Epithelial cell of umbilical artery (primary cell): ENCODE results near the gene MRPS24. TPM values are rescaled to one million over a fixed set of nuclear protein-coding genes. Genes with fewer than 3 reads are reported as not detected.

Experiments used
- total RNA-seq: library from RNA; depleted of rRNA; stranded (reverse); fragments of >200 nt; gene quantifications from 2 replicates; pipeline ENCODE4 v1.2.3, GENCODE V29; 2014

Gene MRPS24
- total RNA-seq, result 85.0 and 89.0 TPM in 2 replicates

GRCh38 chr7:43869006-43869866 is at the start of gene MRPS24:
Gene MRPS24, minus strand, starts transcription at chr7:43869517. Its CDS starts 22 bp downstream, at chr7:43869495.

GRCh38 chr7:43906331-43907010 is 37.2 kb upstream of the MRPS24 start, which contains the start of gene URGCP:
Gene URGCP, minus strand, starts transcription at chr7:43906596. Its CDS starts 21 bp downstream, at chr7:43906575.

Other genes starting within 250 kb of the MRPS24 start
- gene COA1, start 140.0 kb downstream of the MRPS24 start, total RNA-seq, result 69.2 and 71.1 TPM in 2 replicates
- 32.8 and 47.3 TPM in 2 replicates for gene BLVRA, start 110.8 kb downstream of the MRPS24 start, total RNA-seq
- gene URGCP, start 37.1 kb upstream of the MRPS24 start, total RNA-seq, result 20.5 and 35.4 TPM in 2 replicates
- gene UBE2D4, start 56.9 kb upstream of the MRPS24 start, total RNA-seq, result 6.8 and 7.4 TPM in 2 replicates
- not detected in 2 replicates for gene SPDYE1, start 128.4 kb upstream of the MRPS24 start, total RNA-seq
- 158 and 167 TPM in 2 replicates for gene DBNL, start 175.2 kb upstream of the MRPS24 start, total RNA-seq
- gene PGAM2, start 196.1 kb upstream of the MRPS24 start, total RNA-seq, result not detected in 2 replicates
- gene POLM, start 213.0 kb upstream of the MRPS24 start, total RNA-seq, result 6.8 and 8.2 TPM in 2 replicates
- gene AEBP1, start 234.8 kb upstream of the MRPS24 start, total RNA-seq, result 4.7 and 5.8 TPM in 2 replicates